Measurements from ENCODE around the gene NPSR1.

- TF ChIP-seq, protein P1, sequence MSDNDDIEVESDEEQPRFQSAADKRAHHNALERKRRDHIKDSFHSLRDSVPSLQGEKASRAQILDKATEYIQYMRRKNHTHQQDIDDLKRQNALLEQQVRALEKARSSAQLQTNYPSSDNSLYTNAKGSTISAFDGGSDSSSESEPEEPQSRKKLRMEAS (IDR thresholded peaks at IDR 0.05; ENCODE audit: low read depth, low read length), result no peak
- TF ChIP-seq, protein P2, sequence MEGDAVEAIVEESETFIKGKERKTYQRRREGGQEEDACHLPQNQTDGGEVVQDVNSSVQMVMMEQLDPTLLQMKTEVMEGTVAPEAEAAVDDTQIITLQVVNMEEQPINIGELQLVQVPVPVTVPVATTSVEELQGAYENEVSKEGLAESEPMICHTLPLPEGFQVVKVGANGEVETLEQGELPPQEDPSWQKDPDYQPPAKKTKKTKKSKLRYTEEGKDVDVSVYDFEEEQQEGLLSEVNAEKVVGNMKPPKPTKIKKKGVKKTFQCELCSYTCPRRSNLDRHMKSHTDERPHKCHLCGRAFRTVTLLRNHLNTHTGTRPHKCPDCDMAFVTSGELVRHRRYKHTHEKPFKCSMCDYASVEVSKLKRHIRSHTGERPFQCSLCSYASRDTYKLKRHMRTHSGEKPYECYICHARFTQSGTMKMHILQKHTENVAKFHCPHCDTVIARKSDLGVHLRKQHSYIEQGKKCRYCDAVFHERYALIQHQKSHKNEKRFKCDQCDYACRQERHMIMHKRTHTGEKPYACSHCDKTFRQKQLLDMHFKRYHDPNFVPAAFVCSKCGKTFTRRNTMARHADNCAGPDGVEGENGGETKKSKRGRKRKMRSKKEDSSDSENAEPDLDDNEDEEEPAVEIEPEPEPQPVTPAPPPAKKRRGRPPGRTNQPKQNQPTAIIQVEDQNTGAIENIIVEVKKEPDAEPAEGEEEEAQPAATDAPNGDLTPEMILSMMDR (IDR thresholded peaks at IDR 0.05; ENCODE audit: low read depth, low read length), result no peak
- TF ChIP-seq POLR2A (IDR thresholded peaks at IDR 0.05; ENCODE audit: extremely low read depth, insufficient read length), result no peak
- no peak for TF ChIP-seq MYC (IDR thresholded peaks at IDR 0.05; ENCODE audit: low read depth, low read length)
Measured at GRCh38 chr7:34620425-34620824, 37.6 kb upstream of the NPSR1 start.
